NCI-H460 (cell line): Measurements from ENCODE around the gene GATAD2B. TPM values are rescaled to one million over a fixed set of nuclear protein-coding genes. Genes with fewer than 3 reads are reported as not detected.
"Not testable (repeated sequence)": the region's sequence is repeated elsewhere in the genome, so short reads cannot be mapped to it uniquely, and the experiment has no call there.

ENCODE experiments used
- DNase-seq: peaks from one replicate; pipeline ENCODE4 v3.0.0-alpha.2; 2016; ENCODE audit warnings: low read depth; ENCODE audit errors: extremely low read depth
- total RNA-seq: library from RNA; depleted of rRNA; stranded (reverse); fragments of >200 nt; shearing (Covaris generic); gene quantifications from 2 replicates; pipeline ENCODE4 v1.2.3, GENCODE V29; 2014

The GATAD2B gene
- total RNA-seq, 1 experiment from 2014 or later = 8.8 TPM

DNA sequence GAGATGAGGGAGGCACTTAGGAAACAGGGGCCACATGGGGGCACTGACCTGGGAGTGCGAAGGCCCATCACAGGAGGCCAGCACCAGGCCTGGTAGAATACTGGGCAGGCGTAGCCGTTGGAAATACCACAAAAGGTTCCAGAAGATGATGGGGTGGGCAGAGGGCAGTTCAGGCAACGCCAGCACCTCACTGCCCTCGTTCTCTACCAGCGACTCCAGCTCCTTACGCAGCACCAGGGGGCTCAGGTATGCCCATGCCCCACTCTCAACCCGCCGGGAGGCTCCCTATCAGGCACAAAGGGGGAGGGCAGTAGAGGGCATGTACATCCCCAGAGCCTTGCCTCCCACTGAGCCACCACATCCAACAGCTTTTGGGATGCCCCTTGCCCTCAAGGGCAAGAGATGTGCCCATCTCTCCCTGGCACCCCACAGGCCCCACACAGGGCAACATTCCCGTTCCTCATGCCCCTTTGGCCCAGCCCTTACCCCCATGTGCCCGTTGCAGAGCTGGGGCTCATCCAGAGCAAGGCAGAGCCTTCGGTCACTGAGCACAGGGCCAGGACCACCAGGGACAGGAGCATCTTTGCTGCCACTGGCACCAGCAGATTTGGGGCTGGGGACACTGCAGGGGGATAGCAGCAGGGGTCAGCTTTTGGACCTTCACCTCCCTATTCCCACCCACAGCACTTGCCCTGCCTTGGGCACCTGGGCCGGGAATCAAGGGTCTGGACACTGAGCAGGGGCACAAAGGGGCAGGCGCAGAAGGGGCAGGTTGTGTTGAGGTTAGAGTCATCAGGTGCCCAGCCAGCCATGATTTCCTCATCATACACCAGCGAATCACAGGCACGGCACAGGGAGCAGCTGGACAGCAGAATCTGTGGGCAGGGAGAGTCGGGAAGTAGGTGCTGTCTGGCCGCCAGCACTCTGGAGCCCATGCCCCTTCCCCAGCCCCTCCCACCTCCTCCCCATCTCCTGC lies 9.7 kb upstream of the GATAD2B start:
- no peak for DNase-seq

DNA sequence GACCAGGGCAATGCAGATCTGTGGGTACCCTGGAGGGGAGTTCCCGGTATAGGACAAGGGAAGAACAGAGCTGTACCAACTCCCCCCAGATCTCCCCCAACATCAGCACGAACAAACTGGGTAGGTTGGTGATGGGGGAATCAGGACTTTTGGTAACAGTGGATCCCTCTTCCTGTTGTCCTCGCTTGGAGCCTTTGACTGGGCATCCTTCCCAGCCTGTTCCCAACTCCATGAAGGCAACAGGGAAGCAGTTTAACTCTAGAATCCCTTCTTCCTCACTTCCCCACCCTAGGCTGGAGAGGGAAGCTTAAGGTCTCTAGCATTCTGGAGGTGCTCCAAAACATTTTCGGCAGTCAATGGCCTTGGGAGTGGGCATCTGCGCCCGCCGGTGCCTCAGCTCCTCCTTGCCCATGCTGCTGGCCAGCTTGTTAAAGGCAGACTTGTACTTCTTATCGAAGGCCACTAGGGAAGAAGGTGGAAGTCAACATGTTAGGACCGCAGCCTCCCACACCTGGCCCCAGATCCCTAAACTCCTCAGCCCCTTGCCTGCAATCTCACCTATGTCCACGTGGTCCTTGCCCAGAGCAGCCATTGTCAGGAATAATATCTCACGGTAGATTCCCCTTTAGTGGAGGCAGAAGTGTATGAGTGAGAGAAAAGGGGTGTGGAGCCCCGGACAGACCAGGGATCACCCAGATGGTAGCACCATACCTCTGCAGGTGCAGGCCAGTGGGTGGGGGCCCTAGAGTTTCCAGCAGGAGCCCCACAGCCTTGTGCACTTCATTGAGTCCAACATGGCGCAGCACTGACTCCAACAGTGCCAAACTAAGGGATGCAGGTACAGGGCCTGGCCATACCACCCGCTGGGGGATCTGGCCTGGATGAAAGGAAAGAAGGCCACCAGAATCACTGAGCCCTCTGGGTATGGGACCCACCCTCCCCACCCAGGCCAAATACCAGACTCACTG lies 7.5 kb upstream of the GATAD2B start:
- no peak for DNase-seq

DNA sequence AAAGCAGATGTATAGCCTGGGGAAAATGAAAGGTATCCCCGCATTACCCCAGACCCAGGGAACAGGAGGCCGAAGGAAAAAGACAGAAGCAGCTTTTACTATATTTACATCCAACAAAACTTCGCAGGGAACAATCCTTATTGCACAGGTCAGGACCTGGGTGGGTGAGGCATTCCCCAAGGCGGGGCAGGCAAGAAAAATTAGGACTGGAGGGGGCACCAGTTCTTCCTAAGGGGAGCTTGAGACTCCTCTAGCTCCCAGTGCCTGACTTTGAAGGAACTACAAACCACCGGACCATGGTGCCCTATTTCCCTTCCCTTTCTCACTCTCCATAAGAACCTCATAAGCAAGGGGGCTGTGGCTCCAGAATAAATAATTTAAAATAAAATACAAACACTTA lies 6.7 kb upstream of the GATAD2B start:
- no peak for DNase-seq

DNA sequence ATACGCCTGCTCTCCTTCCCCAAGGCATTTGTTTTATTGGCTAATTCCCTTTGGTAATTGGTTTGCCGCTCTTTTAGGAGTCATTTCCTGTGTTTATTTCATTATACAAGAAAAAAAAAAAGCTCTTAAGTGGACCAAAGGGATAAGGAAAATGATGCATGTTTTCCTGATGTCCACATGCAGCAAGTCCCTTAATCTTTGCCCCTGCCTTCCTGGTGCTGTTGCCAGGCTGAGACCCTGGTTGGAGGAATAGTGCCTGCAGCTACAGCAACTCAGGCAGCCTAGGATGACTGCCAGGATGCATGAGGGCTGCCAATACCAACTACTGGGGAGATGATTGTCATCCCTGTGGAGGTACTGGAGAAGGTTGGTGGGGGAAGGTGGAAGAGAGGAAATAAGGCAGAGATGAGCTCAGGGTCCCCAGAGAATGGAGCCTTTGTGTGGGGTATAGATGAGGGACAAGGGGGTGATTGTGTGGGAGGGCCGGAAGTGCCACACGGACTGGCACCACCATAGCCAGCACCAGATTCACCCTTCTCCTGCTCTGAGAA lies 6.1 kb upstream of the GATAD2B start:
- no peak for DNase-seq

DNA sequence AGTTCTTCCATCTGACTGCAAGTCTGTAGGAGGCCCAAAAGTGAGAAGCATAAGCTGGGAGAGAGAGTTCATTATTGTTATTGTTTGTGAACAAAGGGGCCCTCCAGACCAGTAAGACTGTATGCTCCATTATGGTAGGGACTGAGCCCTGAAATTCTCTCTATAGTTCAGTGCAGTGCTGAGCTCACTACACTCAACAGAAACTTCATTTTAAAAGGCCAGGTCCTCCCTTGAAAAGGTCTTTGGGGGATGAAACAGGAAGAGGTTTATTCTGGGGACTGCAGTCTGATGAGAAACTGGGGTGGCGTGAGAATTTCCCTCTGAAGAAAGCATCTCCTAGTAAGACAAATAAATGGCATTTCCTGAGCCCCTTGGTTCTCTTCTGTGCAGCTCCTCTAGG lies 5.5 kb upstream of the GATAD2B start:
- DNase-seq = no peak

DNA sequence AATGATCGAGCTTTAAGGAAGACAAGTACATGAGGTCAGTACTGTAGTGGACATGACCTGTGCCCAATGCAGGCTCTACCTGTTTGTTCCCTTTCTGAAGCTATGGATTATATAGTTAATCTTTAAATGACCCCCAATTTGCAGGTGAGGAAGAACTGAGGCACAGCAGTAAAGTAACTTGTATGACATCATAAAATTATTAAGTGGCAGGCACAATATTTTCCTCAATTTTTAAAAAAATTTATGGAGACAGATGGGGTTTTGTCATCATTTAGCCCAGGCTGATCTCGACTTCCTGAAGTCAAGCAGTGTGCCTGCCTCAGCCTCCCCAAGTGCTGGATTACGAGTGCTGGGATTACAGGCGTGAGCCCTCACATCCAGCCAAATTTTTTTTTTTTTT lies 3.6 kb upstream of the GATAD2B start:
- DNase-seq = no peak

DNA sequence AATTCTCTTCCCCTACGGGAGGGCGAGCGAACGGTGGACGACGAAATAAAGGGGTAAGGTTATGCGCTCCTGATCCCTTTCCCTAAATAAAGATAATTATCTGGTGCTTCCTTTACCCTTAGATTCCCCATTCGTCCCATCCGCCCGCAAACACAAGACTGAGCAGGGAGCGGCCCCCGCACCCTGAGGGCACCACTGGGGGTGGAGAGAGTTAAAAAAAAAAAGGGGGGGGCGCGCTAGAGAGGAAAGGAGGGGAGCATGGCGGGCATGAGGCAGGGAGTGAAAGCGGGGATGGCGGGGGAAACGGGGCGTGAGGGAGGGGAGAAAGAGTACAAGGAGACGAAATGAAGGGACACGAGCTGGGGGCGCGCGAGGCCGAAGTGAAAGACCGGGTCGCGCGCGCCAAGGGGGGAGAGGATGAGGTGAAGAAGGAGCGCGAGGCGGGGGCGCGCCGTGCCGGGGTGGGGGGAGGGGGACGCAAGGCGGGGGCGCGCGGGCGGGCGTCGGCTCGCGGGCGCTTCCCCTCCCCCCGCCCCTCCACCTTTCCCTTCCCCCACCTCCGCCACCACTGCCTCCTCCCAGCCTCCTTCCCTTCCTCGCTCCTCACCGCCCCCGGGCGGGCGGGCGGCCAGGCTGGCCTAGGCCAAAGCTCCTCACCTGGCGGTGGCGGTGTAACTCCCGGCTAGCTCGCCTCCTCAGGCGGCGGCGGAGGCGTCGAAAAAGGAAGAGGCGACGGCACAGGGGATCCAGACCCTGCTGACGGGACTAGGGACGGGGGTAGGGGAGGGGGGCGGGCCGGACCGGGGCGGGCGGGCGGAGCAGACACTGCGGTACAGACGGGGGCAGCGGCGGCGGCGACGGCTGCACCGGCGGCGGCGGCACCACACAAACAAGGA lies 448 bp downstream of the GATAD2B start:
- peak; percentile 44 for DNase-seq

DNA sequence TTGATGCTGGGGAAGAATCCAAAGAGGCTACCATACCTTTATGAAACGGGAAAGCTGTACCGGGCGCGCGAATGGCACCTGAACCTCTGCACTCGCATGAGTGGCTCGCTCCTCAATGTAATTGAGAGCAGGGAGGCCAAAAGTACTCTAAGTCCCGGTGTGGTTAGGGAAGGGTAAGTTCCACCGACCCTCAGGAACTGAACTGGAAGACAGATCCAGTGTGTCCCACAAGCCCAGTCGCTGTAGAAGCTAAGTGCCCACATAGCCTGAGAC lies 1.0 kb downstream of the GATAD2B start:
- no peak for DNase-seq

DNA sequence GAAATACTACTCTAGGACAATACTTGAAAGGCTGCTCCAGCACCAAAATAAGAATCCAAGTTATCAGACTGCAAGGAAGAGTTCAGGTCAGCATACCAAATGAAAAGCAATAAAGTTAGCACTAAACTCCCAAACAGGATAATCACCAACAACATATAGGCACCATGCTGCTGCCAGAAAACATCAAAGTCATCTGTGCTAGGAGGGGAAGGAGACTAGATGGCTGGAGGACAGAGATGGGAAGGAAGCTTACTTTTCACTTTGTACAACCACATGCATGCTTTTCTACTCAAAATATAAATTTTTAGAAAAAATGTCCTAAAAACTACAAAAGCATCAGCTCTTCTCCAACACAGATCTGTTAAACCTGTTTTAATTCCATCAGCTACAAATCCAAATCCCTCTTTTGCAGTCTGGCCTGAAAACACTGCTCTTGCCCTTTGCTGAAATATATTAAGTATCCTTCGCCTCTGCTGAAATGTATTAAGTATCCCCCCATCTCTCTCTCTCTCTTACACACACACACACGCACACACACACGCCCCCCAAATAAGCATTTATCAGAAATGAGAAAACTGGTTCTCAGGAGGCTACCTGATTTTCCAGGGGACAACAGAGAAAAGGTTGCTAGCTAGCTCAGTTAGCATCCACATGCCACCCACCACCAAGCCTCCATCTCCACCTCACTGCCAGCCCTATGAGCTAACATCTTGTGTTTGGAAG lies 1.5 kb downstream of the GATAD2B start:
- DNase-seq = no peak

DNA sequence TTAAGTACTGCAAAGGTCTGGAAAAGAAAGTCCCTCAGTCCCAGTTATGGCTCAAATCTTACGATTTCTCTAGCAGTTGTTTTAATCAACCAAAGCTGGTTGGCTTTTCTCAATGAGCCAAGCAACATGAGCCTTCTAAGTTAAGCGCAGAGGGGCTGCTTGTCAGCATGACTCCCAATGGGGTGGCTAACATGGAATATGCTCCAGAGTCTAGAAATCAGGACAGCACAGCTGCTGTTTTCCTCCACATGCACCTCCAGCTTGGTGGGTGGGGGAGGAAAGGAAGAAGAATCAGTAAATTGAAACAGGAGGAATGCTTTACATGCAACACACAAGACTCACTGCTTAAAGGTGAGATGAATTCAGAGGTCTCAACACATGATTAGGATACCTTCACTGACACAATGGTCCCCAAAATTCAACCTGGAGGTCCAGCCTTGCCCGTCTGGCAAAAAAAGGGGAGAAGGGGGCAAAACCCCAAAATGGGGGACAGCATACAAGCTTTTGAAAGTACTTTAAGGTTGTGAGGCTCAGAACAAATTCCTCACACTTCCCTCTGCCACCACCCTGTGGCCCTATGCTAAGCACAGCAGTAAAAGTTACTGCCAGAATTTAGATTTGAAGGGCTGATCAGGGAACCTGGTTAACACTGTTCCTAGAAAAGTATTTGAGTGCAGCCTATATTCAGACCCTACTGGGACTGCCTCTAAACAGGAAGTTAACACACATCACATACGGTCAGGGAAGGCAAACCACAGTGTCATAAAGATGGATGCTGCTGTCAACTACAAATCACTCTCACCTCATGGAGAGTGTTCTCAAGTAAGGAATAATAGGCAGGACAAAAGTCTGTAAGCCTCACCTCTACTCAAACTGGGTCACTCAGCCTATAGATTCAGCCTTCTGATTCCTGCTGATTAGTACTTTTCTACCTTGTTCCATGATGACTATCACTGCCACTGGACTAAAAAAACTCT lies 2.6 kb downstream of the GATAD2B start:
- DNase-seq = no peak

DNA sequence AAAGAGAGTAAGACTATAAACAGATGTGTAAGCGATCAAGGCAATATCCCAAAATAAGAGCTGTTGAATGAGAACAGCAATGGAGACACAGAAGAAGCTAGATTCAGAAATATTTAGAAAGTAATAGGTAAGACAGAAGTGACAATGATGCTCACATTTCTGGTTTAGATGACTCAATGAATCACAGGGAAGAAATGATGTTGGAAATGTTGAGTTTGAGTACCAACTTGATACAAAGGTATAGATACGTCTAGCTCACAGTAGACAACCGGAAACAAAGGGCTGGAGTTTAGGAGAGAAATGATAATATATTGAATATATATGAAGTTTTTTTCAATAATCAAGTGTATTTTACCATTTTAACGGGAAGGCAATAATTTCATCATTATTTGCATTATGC lies 6.5 kb downstream of the GATAD2B start:
- DNase-seq = no peak

DNA sequence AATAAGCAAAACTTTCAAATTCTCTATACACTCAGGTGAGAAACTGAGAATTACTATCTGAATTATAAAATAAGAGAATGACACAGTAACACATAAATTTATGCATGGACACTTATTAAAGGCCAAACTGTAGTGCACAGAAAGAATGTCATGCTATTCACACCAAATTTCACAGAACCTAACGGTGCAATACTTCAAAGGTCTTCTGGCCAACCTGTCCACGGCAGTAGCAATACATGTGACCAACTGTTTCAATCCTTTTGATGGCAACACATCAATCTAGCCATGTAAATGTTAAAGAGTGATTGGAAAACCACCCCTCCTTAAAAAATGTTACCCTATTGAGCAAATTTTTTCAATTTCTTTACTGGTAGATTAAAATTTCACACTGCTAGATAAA lies 10.4 kb downstream of the GATAD2B start:
- DNase-seq = no peak

DNA sequence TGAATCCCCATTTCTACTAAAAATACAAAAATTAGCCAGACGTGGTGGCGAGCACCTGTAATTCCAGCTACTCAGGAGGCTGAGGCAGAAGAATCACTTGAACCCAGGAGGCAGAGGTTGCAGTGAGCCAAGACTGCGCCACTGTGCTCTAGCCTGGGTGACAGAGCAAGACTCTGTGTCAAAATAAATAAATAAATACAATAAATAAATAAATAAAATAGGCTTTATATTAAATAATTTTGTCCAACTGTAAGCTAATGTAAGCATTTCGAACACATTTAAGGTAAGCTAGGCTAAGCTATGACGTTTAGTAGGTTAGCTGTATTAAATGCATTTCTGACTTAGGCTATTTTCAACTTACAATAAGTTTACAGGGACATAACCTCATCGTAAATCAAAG lies 12.2 kb downstream of the GATAD2B start:
- DNase-seq = not testable (repeated sequence)

DNA sequence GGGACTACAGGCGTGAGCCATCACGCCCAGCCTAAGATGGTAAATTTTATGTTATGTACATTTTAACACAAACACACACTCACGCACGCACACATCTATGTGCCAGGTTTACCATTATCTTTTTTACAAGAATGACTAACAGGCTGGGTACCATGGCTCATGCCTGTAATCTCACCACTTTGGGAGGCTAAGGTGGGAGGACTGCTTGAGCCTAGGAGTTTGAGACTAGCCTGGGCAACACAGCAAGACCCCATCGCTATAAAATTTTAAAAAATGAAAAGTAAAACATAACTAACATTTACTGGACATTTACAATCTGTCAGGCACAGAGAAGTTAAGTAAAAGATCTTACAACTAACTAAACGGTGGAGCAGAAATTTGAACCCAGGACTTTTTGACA lies 14.7 kb downstream of the GATAD2B start:
- no peak for DNase-seq

DNA sequence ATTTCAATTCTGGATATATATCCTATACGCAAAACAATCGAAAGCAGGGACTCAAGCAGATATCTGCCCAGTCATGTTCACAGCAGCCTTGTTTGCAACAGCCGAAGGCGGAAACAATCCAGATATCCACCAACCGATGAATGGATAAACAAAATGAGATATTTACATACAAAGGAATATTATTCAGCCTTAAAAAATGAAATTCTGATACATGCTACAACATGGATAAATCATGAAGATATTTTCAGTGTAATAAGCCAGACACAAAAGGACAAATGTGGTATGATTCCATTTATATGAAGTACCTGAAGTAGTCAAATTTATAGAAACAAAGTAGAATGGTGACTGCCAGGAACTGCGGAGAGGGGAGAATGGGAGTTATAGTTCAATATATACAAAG lies 15.6 kb downstream of the GATAD2B start:
- DNase-seq = no peak

DNA sequence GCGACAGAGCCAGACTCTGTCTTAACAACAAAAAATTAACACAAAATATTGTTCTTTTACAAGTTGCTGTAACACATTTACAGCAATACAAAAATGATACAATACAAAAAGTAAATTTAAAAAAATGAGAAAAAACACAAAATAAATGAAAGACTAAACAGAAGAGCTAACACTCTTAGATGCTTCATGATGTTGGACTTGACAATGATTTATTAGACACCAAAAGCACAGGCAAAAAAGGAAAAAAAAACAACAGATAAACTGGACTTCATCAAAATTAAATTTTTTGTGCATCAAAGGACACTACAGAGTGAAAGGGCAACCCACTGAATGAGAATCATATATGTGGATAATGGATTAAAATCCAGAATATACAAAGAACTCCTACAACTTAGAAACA lies 16.4 kb downstream of the GATAD2B start:
- no peak for DNase-seq

DNA sequence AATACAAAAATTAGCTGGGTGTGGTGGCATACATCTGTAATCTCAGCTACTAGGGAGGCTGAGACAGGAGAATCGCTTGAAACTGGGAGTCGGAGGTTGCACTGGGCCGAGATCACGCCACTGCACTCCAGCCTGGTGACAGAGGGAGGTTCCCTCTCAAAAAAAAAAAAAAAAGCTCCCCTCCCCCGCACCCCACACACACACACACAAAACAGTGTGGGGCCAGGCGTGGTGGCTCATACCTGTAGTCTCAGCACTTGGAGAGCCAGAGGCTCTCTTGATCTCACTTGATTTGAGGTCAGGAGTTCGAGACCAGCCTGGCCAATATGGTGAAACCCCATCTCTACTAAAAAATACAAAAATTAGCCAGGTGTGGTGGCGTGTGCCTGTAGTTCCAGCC lies 16.9 kb downstream of the GATAD2B start:
- not testable (repeated sequence) for DNase-seq

DNA sequence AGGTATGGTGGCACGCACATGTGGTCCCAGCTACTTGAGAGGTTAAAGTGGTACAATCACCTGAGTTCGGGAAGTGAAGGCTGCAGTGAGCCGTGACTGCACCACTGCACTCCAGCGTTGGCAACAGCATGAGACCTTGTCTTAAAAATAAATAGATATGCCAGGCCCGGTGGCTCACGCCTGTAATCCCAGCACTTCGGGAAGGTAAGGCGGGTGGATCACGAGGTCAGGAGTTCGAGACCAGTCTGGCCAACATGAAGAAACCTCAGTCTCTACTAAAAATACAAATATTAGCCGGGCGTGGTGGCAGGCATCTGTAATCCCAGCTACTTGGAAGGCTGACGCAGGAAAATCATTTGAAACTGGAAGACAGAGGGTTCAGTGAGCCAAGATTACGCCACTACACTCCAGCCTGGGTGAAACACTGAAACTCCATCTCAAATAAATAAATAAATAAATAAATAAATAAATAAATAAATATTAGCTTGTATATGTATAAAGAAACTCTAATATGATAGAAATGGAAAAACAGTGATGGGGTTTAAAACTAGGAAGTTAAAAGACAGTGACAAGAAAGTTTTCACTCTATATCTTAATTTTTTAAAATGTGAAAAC lies 18.8 kb downstream of the GATAD2B start:
- DNase-seq = no peak
